T follicular helper cell (primary cell): ENCODE measurements around the gene RTP1.
"Not testable (repeated sequence)": the region's sequence is repeated elsewhere in the genome, so short reads cannot be mapped to it uniquely, and the experiment has no call there.

ENCODE experiments used
- DNase-seq: peaks from one replicate; pipeline ENCODE4 v3.0.0-alpha.2; 2020; ENCODE audit warnings: low read depth

The RTP1 gene

GRCh38 chr3:187198490-187198889 lies 1.2 kb downstream of the RTP1 start:
- no peak for DNase-seq

GRCh38 chr3:187199463-187200050 lies 2.3 kb downstream of the RTP1 start:
- DNase-seq: not testable (repeated sequence)

- no peak for DNase-seq
These were observed 8.4 kb downstream of the RTP1 start for GRCh38 chr3:187205683-187206082.

GRCh38 chr3:187207062-187207461 lies 9.8 kb downstream of the RTP1 start:
- no peak for DNase-seq

- no peak for DNase-seq
These were observed 10.3 kb downstream of the RTP1 start for GRCh38 chr3:187207624-187208023.

GRCh38 chr3:187208159-187208558 lies 10.9 kb downstream of the RTP1 start:
- no peak for DNase-seq

GRCh38 chr3:187209491-187209890 lies 12.2 kb downstream of the RTP1 start:
- DNase-seq: no peak

GRCh38 chr3:187210091-187210490 lies 12.8 kb downstream of the RTP1 start:
- no peak for DNase-seq

- no peak for DNase-seq
These were observed 13.4 kb downstream of the RTP1 start for GRCh38 chr3:187210545-187211327.

- DNase-seq: no peak
These were observed 14.4 kb downstream of the RTP1 start for GRCh38 chr3:187211532-187212195.

- DNase-seq: no peak
These were observed 14.9 kb downstream of the RTP1 start for GRCh38 chr3:187212196-187212545.

- DNase-seq: no peak
These were observed 15.4 kb downstream of the RTP1 start for GRCh38 chr3:187212705-187213104.

GRCh38 chr3:187213616-187214015 lies 16.3 kb downstream of the RTP1 start:
- no peak for DNase-seq

GRCh38 chr3:187215460-187215859 lies 18.2 kb downstream of the RTP1 start:
- no peak for DNase-seq

- DNase-seq: no peak
These were observed 25.5 kb downstream of the RTP1 start for GRCh38 chr3:187222801-187223200.

- DNase-seq: no peak
These were observed 26.5 kb downstream of the RTP1 start for GRCh38 chr3:187223799-187224198.

GRCh38 chr3:187227658-187228258 lies 30.5 kb downstream of the RTP1 start:
- no peak for DNase-seq

- DNase-seq: no peak
These were observed 31.5 kb downstream of the RTP1 start for GRCh38 chr3:187228740-187229139.

GRCh38 chr3:187230011-187230410 lies 32.7 kb downstream of the RTP1 start:
- DNase-seq: no peak

- no peak for DNase-seq
These were observed 39.7 kb downstream of the RTP1 start for GRCh38 chr3:187236962-187237361.

- no peak for DNase-seq
These were observed 40.5 kb downstream of the RTP1 start for GRCh38 chr3:187237741-187238140.

- DNase-seq: no peak
These were observed 41.0 kb downstream of the RTP1 start for GRCh38 chr3:187238239-187238638.

- not testable (repeated sequence) for DNase-seq
These were observed 41.5 kb downstream of the RTP1 start for GRCh38 chr3:187238835-187239234.
